ENCODE results near the gene VWA8.
"Not testable (repeated sequence)": the region's sequence is repeated elsewhere in the genome, so short reads cannot be mapped to it uniquely, and the experiment has no call there.

VWA8 gene

DNA sequence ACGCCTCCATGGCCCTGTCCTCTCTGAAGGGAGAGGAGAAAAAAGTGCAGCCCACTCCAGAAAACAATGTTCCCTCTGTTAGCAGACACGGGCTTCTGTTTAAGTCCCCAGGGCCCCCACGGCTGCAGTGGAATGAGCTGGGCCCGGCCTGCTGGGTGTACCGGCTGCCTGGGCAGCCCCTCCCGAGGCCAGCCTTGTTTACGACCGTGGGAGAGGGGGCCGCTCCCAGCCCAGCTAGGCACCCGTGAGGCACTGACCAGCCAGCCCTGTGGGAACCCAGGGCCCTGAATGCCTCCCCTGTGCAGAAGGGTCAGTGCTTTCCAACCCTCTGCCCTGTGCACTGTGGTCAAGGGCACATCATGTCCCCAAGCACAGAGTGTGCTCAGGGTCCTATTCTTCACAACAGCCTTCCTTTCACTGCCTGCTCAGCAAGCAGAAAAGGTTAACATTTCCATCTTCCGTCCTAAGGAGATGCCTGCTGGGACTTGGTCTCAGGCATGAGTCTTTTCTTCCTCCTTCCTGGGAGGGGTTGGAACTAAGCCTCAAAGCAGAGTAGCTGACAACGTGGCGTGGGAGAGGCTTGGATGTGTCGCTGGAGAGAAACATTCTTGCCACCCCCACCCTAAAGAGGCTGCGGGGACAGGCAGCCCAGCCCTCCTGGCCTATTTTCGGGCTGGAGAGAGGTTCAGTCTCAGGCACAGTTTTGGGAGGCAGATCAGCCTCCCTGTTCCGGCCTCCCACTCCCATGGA is 413.5 kb downstream of the VWA8 start:
- no peak for DNase-seq

DNA sequence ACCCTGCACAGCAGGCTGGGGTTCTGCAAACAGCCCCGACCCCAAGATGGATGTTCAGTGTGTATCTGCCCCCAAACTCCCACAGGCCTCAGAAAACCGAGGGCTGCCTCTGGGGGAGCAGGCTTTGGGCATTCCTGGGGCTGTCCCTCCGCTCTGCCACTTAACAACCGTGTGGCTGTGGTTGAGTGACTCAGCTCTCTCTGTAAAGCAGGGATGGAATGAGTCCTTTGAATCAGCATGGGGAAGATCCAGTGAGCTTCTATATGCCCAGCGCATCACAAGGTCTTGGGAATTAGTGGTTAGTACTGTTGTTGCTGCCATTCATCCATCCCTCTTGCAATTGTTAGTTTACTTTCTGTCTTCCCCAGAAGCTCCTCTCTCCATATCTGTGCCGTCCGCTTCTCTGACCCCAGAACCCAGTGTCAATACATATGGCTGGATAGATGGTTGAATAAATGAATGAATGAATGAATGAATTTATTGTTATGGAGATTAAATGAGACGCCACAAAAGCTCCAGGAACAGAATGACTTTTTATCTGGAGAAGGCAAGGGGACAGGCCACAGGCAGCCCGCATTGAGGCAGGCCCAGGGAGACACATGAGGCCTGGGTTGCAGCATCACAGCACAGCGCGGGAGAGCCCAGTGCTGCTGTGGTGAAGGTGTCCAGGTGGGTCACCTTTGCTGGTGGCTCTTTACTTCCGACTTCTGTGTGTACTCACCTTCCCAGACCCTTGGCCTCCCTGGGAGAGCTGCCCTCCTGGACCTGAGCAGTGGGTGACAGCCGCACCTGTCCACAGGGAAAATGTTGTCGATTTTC is 414.3 kb downstream of the VWA8 start:
- DNase-seq: no peak

GRCh38 chr13:41545432-41545707 is 415.5 kb downstream of the VWA8 start:
- DNase-seq: no peak

DNA sequence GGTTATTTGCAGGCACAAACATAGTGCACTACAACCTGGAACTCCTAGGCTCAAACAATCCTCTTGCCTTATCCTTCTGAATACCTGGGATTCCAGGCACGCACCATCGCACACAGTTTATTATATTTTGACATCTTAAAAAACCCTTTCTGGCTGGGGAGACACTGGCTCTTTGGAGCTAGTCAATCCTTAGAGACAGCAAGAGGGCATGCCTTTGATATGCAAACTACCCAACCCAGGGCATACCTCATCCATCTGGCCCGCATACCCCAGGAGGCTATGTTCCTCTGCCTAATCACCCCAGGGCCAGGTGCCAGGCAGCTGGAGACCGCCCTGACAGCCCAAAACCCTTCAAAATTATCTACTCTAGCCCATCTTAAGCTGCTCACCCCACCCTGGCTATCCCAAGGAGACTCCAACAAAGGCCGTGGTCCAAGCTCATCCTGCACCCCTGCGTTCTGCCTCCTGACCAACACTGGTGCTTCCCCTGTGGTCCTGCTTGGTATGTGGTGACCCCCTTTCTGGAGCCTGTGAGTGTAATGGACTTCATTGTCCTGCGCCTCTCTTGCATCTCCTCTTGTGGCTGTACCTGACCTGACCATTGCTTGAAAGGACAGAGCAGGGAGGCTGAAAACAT is 417.1 kb downstream of the VWA8 start:
- DNase-seq: no peak

DNA sequence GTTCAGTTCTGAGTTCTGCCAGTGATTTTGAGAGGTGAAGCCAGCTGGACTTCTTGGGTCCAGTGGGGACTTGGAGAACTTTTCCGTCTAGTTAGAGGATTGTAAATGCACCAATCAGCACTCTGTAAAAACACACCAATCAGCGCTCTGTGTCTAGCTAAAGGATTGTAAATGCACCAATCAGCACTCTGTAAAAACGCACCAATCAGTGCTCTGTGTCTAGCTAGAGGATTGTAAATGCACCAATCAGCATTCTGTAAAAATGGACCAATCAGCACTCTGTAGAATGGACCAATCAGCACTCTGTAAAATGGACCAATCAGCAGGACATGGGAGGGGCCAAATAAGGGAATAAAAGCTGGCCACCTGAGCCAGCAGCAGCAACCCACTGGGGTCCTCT is 418.1 kb downstream of the VWA8 start:
- not testable (repeated sequence) for DNase-seq

DNA sequence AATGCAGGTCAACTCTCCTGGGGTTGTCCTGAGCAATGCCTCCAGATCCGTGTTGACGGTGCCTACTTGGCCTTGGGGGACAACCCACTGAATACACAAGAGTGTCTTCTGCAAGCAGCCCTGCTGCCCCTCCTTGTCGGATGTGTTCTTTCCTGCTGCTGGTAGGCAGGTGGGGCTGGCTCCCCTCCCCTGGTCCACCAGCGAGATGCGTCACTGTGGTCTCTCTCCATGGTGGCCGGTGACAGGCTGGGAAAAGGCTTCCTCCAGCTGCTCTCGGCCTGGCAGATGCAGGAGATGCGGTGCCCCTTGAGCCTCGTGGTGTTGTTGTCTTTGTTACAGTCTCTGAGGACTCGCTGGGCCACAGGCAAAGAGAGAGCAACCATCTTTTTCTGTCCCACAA is 418.6 kb downstream of the VWA8 start:
- no peak for DNase-seq

GRCh38 chr13:41541142-41541938 is 419.6 kb downstream of the VWA8 start:
- DNase-seq: no peak

DNA sequence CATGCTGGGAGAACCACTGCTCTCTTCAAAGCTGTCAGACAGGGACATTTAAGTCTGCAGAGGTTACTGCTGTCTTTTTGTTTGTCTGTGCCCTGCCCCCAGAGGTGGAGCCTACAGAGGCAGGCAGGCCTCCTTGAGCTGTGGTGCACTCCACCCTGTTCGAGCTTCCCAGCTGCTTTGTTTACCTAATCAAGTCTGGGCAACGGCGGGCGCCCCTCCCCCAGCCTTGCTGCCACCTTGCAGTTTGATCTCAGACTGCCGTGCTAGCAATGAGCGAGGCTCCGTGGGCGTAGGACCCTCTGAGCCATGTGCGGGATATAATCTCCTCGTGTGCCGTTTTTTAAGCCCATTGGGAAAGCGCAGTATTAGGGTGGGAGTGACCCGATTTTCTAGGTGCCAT is 420.7 kb downstream of the VWA8 start:
- DNase-seq: not testable (repeated sequence)

- no peak for DNase-seq
Observed at GRCh38 chr13:41533266-41534052, 427.4 kb downstream of the VWA8 start.

GRCh38 chr13:41528021-41528420 is 432.9 kb downstream of the VWA8 start:
- no peak for DNase-seq

GRCh38 chr13:41520660-41521630 is 440.0 kb downstream of the VWA8 start:
- no peak for DNase-seq

DNA sequence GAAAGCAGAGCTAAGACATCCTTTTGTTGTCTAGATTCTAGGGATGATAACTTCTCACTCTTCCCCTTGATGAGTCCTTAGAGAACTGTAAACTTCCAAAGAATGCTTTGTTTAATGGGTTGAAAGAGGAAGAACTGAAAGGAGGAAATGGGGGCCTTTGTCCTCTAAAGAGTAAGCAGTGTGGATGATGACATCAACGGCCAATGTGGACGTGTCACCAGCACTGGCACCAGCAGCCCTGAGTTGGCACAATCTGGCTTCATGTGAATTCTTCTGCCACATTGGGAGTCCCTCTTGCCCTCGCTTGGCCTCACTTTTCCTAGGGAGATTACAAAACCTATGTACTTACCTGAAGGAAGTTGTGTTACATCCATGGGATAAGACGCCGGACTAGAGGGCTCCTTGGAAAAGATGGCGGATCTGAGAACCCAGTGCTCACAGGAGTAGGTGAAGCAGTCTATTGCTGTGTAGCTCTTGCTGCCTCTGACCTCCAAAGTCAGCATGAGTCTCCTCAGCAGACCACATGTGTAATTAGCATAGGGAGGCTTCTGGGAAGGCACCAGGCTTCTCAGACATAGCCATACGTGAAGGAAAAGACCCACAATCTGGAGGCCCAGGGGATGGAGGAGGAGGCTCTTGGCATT is 440.8 kb downstream of the VWA8 start:
- no peak for DNase-seq
